ENCODE data around the gene FAM151A. TPM values are rescaled to one million over a fixed set of nuclear protein-coding genes. Genes with fewer than 3 reads are reported as not detected.

FAM151A gene
- total RNA-seq, 3 donors from 2014 or later, result 5.7 to 25.1 (median 19.2) TPM

GRCh38 chr1:54599211-54599823, 24.0 kb downstream of the FAM151A start:
- no peaks in the 10 kb centered on the region for H3K36me3 ChIP-seq (ENCODE audit: low read depth)
- ATAC-seq (no peak), DNase-seq (no peak)
- H3K4me3 ChIP-seq, result no peak overlapping the region
- H3K9me3 ChIP-seq, result no peaks in the 10 kb centered on the region
- H3K4me1 ChIP-seq (ENCODE audit: low read depth), result no peaks in the 10 kb centered on the region
- intact Hi-C loops (cut with DNase I, micrococcal nuclease), result no loop called here
- TF ChIP-seq CTCF (IDR thresholded peaks at IDR 0.05), result no peak

- no peaks in the 10 kb centered on the region for H3K9me3 ChIP-seq
- no peak for ATAC-seq
- no peaks in the 10 kb centered on the region for H3K4me1 ChIP-seq (ENCODE audit: low read depth)
- TF ChIP-seq CTCF (IDR thresholded peaks at IDR 0.05), result no peak
- no peak for DNase-seq
- no peaks in the 10 kb centered on the region for H3K36me3 ChIP-seq (ENCODE audit: low read depth)
- no peak overlapping the region for H3K4me3 ChIP-seq
- intact Hi-C loops (cut with DNase I, micrococcal nuclease), result no loop called here
These were observed 25.8 kb downstream of the FAM151A start for GRCh38 chr1:54597455-54598030.

GRCh38 chr1:54596756-54597155, 26.6 kb downstream of the FAM151A start:
- TF ChIP-seq CTCF (IDR thresholded peaks at IDR 0.05), result no peak
- intact Hi-C loops (cut with DNase I, micrococcal nuclease), result no loop called here

GRCh38 chr1:54595956-54596498, 27.3 kb downstream of the FAM151A start:
- no peaks in the 10 kb centered on the region for H3K4me1 ChIP-seq (ENCODE audit: low read depth)
- H3K4me3 ChIP-seq, result no peak overlapping the region
- H3K9me3 ChIP-seq, result no peaks in the 10 kb centered on the region
- intact Hi-C loops (cut with DNase I, micrococcal nuclease), result no loop called here
- ATAC-seq (peak; percentile 9), DNase-seq (no peak)
- H3K36me3 ChIP-seq (ENCODE audit: low read depth), result no peaks in the 10 kb centered on the region
- no peak for TF ChIP-seq CTCF (IDR thresholded peaks at IDR 0.05)

More at GRCh38 chr1:54596756-54597155, 26.6 kb downstream of the FAM151A start:
- no peak for ATAC-seq
- no peaks in the 10 kb centered on the region for H3K4me1 ChIP-seq (ENCODE audit: low read depth)
- H3K36me3 ChIP-seq (ENCODE audit: low read depth), result no peaks in the 10 kb centered on the region
- no peak for DNase-seq
- no peaks in the 10 kb centered on the region for H3K9me3 ChIP-seq
- H3K4me3 ChIP-seq, result no peak overlapping the region

GRCh38 chr1:54594463-54594862, 28.9 kb downstream of the FAM151A start:
- ATAC-seq (no peak), DNase-seq (no peak)
- no peaks in the 10 kb centered on the region for H3K4me1 ChIP-seq (ENCODE audit: low read depth)
- no peaks in the 10 kb centered on the region for H3K9me3 ChIP-seq
- no peak for TF ChIP-seq CTCF (IDR thresholded peaks at IDR 0.05)
- no peaks in the 10 kb centered on the region for H3K36me3 ChIP-seq (ENCODE audit: low read depth)
- intact Hi-C loops (cut with DNase I, micrococcal nuclease), result no loop called here
- no peak overlapping the region for H3K4me3 ChIP-seq

Measured in mucosa of descending colon (tissue), 3 donors.